GM12892 (cell line): ENCODE measurements around the gene TMEM126B.

ENCODE experiments used
- POLR2A ChIP-seq: IDR thresholded peaks from 2 replicates; pipeline ENCODE4 v1.6.1; 2011; ENCODE audit warnings: low read depth, low read length, control low read depth
- POLR2AphosphoS5 ChIP-seq: IDR thresholded peaks from 2 replicates; pipeline ENCODE4 v1.6.1; 2011; ENCODE audit warnings: low read depth, low read length, control low read depth
- TAF1 ChIP-seq: IDR thresholded peaks from 2 replicates; pipeline ENCODE4 v1.6.1; 2011; ENCODE audit warnings: low read depth, mild to moderate bottlenecking, control low read depth, low read length, borderline replicate concordance

DNA sequence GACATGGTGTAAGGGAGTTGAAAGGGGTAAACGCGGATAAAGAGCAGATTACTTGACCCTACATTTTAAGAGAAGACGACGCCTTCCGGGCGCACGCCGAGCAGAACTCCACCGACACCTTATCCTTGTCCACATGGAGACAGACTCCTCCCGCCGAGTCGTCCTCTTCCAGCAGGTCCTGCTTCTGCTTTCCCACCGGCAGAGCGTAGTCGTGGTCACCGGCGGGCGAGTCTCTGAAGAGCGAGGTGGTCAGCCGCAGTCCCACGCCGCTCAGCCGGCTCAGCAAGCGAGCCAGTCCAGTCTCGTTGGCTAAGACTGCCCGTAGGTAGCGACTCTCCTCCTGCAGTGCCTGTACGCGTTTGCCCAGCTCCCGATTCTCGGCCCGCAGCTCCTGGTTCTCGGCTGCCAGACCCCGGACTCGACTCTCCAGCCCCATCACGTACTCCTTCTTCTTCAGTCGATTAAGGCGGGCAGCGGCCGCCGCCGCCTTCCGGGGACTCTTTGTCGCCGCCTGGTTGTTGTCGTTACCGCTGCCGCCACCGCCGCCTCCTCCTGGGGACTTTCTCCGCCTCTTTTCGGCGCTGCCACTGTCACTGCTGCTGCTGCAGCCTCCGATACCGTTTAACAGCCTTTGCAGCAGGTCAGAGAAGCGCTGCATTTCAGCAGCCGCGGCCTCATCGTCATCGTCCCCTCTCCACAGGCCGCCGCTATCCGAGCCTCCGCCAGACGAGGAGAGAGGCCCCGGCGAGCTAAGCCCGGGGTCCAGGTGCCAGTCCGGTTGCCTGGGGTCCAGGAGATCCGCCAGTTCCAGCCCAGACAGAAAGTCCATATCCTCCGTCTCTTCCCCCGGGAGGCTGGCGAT is 35.6 kb downstream of the TMEM126B start:
- TF ChIP-seq POLR2A (peak; percentile 53; the same call in 1 of the 2 replicates), POLR2AphosphoS5 (0 out of 2 replicates have a peak, but pooled peaks have one; percentile 36), TAF1 (peak; percentile 56)
